WTC11 (cell line): ENCODE results near the gene EDAR. TPM values are rescaled to one million over a fixed set of nuclear protein-coding genes. Genes with fewer than 3 reads are reported as not detected.

Source experiments
- ATAC-seq: fragments of 200-7000 bp; cut with Tn5 transposase; 2 replicates; pipeline ENCODE4 v1.10.0; 2021; ENCODE audit warnings: mild to moderate bottlenecking, moderate library complexity
- Bru-seq: library from RNA; stranded (reverse); fragments of 400-500 nt; gene quantifications from one replicate; lab custom pipeline; 2021; lab: Mats Ljungman, UMichigan
- CTCF ChIA-PET: fragments of 300-600 bp; sonication (Branson Sonifier 250); formaldehyde crosslinking; loops from one replicate; lab custom pipeline; 2021; ENCODE audit warnings: antibody characterized with exemption; lab: Charles Lee
- POLR2A ChIA-PET: fragments of 350-600 bp; sonication (Branson Sonifier 250); formaldehyde crosslinking; loops from one replicate; lab custom pipeline; 2021; ENCODE audit warnings: antibody characterized with exemption; lab: Charles Lee
- DNase-seq: peaks from one replicate; pipeline ENCODE4 v3.0.0; 2021; ENCODE audit warnings: low spot score
- H3K27ac Mint-ChIP-seq: 2 replicates; pipeline ENCODE4 v1.8.0; 2021; ENCODE audit warnings: mixed read lengths
- H3K27me3 Mint-ChIP-seq: 2 replicates; pipeline ENCODE4 v1.8.0; 2021; ENCODE audit warnings: low read depth, mild to moderate bottlenecking, moderate library complexity, mixed read lengths
- H3K36me3 Mint-ChIP-seq: 2 replicates; pipeline ENCODE4 v1.8.0; 2021; ENCODE audit warnings: mixed read lengths
- H3K4me1 Mint-ChIP-seq: 2 replicates; pipeline ENCODE4 v1.8.0; 2022; ENCODE audit warnings: mixed read lengths
- H3K4me3 Mint-ChIP-seq: 2 replicates; pipeline ENCODE4 v1.8.0; 2021; ENCODE audit warnings: mild to moderate bottlenecking, moderate library complexity, mixed read lengths
- H3K9me3 Mint-ChIP-seq: 2 replicates; pipeline ENCODE4 v1.8.0; 2021; ENCODE audit warnings: mixed read lengths
- CREB1 ChIP-seq: sonication (generic); formaldehyde crosslinking; IDR thresholded peaks from 2 replicates; pipeline ENCODE4 v1.8.0; 2023; ENCODE audit warnings: mild to moderate bottlenecking, missing genetic modification reagents
- CREM ChIP-seq: sonication (generic); formaldehyde crosslinking; IDR thresholded peaks from 2 replicates; pipeline ENCODE4 v1.8.1; 2022; ENCODE audit warnings: mild to moderate bottlenecking, missing genetic modification reagents, moderate library complexity
- ETV6 ChIP-seq: sonication (generic); formaldehyde crosslinking; IDR thresholded peaks from 2 replicates; pipeline ENCODE4 v1.8.1; 2022; ENCODE audit warnings: mild to moderate bottlenecking, missing genetic modification reagents
- HMGA2 ChIP-seq: fragments of 250-450 bp; sonication (Bioruptor Pico); IDR thresholded peaks from 2 replicates; pipeline ENCODE4 v1.4.0; 2021; ENCODE audit warnings: mild to moderate bottlenecking, moderate library complexity
- JAZF1 ChIP-seq: fragments of 250-450 bp; sonication (Bioruptor Pico); IDR thresholded peaks from 2 replicates; pipeline ENCODE4 v1.9.0; 2021; ENCODE audit warnings: moderate library complexity, mild to moderate bottlenecking, inconsistent platforms
- NFE2L1 ChIP-seq: sonication (generic); formaldehyde crosslinking; IDR thresholded peaks from 2 replicates; pipeline ENCODE4 v1.8.1; 2023; ENCODE audit warnings: missing genetic modification reagents
- NR1H2 ChIP-seq: sonication (generic); formaldehyde crosslinking; IDR thresholded peaks from 2 replicates; pipeline ENCODE4 v1.9.0; 2021; ENCODE audit warnings: mild to moderate bottlenecking, moderate library complexity, missing genetic modification reagents
- OVOL2 ChIP-seq: fragments of 250-450 bp; sonication (Bioruptor Pico); IDR thresholded peaks from 2 replicates; pipeline ENCODE4 v1.9.0; 2021; ENCODE audit warnings: mild to moderate bottlenecking, borderline replicate concordance
- SMAD3 ChIP-seq: sonication (generic); formaldehyde crosslinking; IDR thresholded peaks from 2 replicates; pipeline ENCODE4 v1.8.0; 2022; ENCODE audit warnings: missing genetic modification reagents, mild to moderate bottlenecking, borderline replicate concordance
- ZNF232 ChIP-seq: sonication (generic); formaldehyde crosslinking; IDR thresholded peaks from 2 replicates; pipeline ENCODE4 v1.8.0; 2022; ENCODE audit warnings: mild to moderate bottlenecking, missing genetic modification reagents
- long read RNA-seq, 3 experiments: library from RNA in 1 of 3; library from capped mRNA in 1 of 3; library from polyadenylated mRNA in 1 of 3; unstranded in 2 of 3; stranded (forward) in 1 of 3; transcript quantifications; one replicate each; pipeline ENCODE4 v2.0.0, GENCODE V29; 2021
- total RNA-seq: library from RNA; stranded (reverse); gene quantifications from 3 replicates; pipeline ENCODE4 v1.2.3, GENCODE V29; 2021
- TF ChIP-seq, protein P1 (sequence below): fragments of 200-600 bp; IDR thresholded peaks from 2 replicates; pipeline ENCODE4 v1.8.0; 2022; ENCODE audit warnings: antibody characterized with exemption
- TF ChIP-seq, protein P2 (sequence below): sonication (generic); formaldehyde crosslinking; IDR thresholded peaks from 2 replicates; pipeline ENCODE4 v1.8.1; 2023; ENCODE audit warnings: mild to moderate bottlenecking, missing genetic modification reagents, borderline replicate concordance
- TF ChIP-seq, protein P3 (sequence below): sonication (generic); formaldehyde crosslinking; IDR thresholded peaks from 2 replicates; pipeline ENCODE4 v1.8.1; 2023; ENCODE audit warnings: mild to moderate bottlenecking, missing genetic modification reagents
- TF ChIP-seq, protein P4 (sequence below): sonication (generic); formaldehyde crosslinking; IDR thresholded peaks from 2 replicates; pipeline ENCODE4 v1.8.1; 2023; ENCODE audit warnings: mild to moderate bottlenecking, missing genetic modification reagents, moderate library complexity
- TF ChIP-seq, protein P5 (sequence below): fragments of 250-450 bp; sonication (Bioruptor Pico); IDR thresholded peaks from 2 replicates; pipeline ENCODE4 v1.9.0; 2021; ENCODE audit warnings: moderate library complexity, mild to moderate bottlenecking, inconsistent platforms, borderline replicate concordance
- TF ChIP-seq, protein P6 (sequence below): sonication (generic); formaldehyde crosslinking; IDR thresholded peaks from 2 replicates; pipeline ENCODE4 v1.8.0; 2023; ENCODE audit warnings: missing genetic modification reagents, mild to moderate bottlenecking, borderline replicate concordance

Gene EDAR
- total RNA-seq, result 0.05 TPM in 1 of 3 replicates, not detected in the others
- percentile 1 among the genes with signal in this experiment for Bru-seq, nascent RNA
- long read RNA-seq, experiment 1, result 0 reads
- long read RNA-seq, experiment 2, result 0 reads
- long read RNA-seq, experiment 3, result 0 reads

DNA sequence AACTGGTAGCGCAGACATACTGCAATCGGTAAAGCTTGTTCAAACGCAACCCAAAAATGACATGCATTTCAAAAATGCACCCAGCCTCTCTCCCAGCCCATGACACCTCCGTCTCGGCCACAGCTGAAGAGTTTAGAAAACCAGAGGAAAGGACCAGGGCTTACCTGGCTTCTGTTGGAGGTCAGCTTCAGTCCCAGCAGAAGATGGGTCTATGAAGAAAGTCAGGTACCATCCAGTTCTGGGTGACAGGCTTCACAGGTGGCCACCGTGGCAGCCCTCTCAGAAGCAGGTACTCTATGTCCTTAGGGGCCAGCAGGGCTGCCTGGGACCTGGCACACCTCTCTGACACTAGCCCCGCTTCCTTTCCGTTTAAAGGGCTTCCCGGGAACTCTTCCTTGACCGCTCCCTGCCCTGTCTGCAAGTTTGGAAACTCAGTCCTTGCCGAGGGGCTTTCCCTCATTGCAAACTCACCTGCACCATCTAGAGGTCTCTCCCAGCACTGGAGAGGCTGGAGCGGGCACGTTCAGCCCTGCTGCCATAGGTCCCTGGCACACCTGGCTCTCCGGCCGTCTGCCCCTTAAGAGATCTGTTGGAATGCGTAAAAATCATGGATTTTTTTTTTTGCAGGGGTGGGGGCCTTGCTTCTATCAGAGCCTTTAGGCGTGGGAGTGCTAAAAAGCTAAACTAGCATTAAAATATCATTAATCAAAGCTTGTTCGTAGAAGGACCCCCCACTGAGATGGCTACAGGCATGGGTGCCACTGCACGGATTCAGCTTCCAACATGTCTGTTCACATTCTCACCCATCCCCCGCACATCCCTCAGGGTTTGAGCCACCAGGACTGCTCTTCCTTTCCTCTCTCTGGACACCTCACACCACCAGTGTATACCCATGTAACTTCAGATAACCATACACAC, at the start of gene EDAR:
EDAR (minus strand) TSS at position 425 of the 918 bp plus-strand sequence. CDS start 58,206 bp downstream, outside the sequence.
- POLR2A ChIA-PET, result interaction anchor here (1.0 kb wide), 1 partner anchor 126 kb away, joined by 3 read pairs; no protein-coding TSS in a partner anchor
- no peaks in the 10 kb centered on the region for H3K27me3 Mint-ChIP-seq
- no peaks in the 10 kb centered on the region for H3K4me1 Mint-ChIP-seq
- DNase-seq (peak; percentile 79), ATAC-seq (peak; percentile 100)
- H3K36me3 Mint-ChIP-seq, result no peaks in the 10 kb centered on the region
- CTCF ChIA-PET, result interaction anchor here (0.7 to 3.1 kb wide), 7 partner anchors 13 to 178 kb away, joined by 3 to 19 read pairs (median 3); no protein-coding TSS in a partner anchor
- H3K9me3 Mint-ChIP-seq, result no peaks in the 10 kb centered on the region
- H3K27ac Mint-ChIP-seq, result no peak within 1 kb of the TSS
- H3K4me3 Mint-ChIP-seq, result no peak within 1 kb of the TSS
- TF ChIP-seq, protein P1, sequence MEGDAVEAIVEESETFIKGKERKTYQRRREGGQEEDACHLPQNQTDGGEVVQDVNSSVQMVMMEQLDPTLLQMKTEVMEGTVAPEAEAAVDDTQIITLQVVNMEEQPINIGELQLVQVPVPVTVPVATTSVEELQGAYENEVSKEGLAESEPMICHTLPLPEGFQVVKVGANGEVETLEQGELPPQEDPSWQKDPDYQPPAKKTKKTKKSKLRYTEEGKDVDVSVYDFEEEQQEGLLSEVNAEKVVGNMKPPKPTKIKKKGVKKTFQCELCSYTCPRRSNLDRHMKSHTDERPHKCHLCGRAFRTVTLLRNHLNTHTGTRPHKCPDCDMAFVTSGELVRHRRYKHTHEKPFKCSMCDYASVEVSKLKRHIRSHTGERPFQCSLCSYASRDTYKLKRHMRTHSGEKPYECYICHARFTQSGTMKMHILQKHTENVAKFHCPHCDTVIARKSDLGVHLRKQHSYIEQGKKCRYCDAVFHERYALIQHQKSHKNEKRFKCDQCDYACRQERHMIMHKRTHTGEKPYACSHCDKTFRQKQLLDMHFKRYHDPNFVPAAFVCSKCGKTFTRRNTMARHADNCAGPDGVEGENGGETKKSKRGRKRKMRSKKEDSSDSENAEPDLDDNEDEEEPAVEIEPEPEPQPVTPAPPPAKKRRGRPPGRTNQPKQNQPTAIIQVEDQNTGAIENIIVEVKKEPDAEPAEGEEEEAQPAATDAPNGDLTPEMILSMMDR, result 0 out of 2 replicates have a peak, but pooled peaks have one; percentile 35
- TF ChIP-seq JAZF1 (no peak), ETV6 (peak; percentile 81; the same call in 1 of the 2 replicates), NFE2L1 (CRISPR knock-in tag) (no peak), CREB1 (no peak)
- TF ChIP-seq, protein P2, sequence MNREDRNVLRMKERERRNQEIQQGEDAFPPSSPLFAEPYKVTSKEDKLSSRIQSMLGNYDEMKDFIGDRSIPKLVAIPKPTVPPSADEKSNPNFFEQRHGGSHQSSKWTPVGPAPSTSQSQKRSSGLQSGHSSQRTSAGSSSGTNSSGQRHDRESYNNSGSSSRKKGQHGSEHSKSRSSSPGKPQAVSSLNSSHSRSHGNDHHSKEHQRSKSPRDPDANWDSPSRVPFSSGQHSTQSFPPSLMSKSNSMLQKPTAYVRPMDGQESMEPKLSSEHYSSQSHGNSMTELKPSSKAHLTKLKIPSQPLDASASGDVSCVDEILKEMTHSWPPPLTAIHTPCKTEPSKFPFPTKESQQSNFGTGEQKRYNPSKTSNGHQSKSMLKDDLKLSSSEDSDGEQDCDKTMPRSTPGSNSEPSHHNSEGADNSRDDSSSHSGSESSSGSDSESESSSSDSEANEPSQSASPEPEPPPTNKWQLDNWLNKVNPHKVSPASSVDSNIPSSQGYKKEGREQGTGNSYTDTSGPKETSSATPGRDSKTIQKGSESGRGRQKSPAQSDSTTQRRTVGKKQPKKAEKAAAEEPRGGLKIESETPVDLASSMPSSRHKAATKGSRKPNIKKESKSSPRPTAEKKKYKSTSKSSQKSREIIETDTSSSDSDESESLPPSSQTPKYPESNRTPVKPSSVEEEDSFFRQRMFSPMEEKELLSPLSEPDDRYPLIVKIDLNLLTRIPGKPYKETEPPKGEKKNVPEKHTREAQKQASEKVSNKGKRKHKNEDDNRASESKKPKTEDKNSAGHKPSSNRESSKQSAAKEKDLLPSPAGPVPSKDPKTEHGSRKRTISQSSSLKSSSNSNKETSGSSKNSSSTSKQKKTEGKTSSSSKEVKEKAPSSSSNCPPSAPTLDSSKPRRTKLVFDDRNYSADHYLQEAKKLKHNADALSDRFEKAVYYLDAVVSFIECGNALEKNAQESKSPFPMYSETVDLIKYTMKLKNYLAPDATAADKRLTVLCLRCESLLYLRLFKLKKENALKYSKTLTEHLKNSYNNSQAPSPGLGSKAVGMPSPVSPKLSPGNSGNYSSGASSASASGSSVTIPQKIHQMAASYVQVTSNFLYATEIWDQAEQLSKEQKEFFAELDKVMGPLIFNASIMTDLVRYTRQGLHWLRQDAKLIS, result no peak
- TF ChIP-seq, protein P3, sequence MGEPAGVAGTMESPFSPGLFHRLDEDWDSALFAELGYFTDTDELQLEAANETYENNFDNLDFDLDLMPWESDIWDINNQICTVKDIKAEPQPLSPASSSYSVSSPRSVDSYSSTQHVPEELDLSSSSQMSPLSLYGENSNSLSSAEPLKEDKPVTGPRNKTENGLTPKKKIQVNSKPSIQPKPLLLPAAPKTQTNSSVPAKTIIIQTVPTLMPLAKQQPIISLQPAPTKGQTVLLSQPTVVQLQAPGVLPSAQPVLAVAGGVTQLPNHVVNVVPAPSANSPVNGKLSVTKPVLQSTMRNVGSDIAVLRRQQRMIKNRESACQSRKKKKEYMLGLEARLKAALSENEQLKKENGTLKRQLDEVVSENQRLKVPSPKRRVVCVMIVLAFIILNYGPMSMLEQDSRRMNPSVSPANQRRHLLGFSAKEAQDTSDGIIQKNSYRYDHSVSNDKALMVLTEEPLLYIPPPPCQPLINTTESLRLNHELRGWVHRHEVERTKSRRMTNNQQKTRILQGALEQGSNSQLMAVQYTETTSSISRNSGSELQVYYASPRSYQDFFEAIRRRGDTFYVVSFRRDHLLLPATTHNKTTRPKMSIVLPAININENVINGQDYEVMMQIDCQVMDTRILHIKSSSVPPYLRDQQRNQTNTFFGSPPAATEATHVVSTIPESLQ, result no peak

DNA sequence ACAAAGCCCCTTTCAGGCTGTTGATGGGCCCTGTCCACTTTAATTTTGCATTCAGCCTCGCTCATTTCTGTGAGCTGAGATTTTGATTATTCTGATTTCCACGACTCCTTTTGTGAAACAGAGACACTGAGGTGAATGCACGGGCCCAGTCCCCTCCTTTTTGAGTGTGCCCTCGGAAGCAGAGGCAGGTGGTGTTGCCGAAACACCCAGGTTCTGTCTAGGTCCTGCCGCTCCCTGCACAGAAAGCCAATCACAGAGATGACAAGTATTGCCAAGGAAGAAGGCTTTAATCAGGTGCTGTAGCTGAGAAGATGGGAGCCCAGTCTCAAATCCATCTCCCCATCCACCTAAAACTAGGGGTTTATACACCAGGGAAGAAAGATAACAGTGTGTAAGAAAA, 44.2 kb upstream of the EDAR start:
- H3K27ac Mint-ChIP-seq, result no peak overlapping the region
- CTCF ChIA-PET, result no interaction called here
- H3K27me3 Mint-ChIP-seq, result peaks cover 61% of the 10 kb centered on the region
- POLR2A ChIA-PET, result no interaction called here
- DNase-seq, result no peak
- H3K36me3 Mint-ChIP-seq, result peaks cover 6% of the 10 kb centered on the region
- TF ChIP-seq SMAD3 (CRISPR knock-in tag), result no peak
- TF ChIP-seq CREM, result no peak
- TF ChIP-seq HMGA2, result no peak
- no peak for TF ChIP-seq NR1H2
- TF ChIP-seq, protein P4, sequence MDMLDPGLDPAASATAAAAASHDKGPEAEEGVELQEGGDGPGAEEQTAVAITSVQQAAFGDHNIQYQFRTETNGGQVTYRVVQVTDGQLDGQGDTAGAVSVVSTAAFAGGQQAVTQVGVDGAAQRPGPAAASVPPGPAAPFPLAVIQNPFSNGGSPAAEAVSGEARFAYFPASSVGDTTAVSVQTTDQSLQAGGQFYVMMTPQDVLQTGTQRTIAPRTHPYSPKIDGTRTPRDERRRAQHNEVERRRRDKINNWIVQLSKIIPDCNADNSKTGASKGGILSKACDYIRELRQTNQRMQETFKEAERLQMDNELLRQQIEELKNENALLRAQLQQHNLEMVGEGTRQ (CRISPR knock-in tag), result no peak
- no peak for TF ChIP-seq ZNF232 (CRISPR knock-in tag)
- TF ChIP-seq, protein P5, sequence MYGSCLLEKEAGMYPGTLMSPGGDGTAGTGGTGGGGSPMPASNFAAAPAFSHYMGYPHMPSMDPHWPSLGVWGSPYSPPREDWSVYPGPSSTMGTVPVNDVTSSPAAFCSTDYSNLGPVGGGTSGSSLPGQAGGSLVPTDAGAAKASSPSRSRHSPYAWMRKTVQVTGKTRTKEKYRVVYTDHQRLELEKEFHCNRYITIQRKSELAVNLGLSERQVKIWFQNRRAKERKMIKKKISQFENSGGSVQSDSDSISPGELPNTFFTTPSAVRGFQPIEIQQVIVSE, result no peak
- TF ChIP-seq OVOL2, result no peak
- TF ChIP-seq, protein P6, sequence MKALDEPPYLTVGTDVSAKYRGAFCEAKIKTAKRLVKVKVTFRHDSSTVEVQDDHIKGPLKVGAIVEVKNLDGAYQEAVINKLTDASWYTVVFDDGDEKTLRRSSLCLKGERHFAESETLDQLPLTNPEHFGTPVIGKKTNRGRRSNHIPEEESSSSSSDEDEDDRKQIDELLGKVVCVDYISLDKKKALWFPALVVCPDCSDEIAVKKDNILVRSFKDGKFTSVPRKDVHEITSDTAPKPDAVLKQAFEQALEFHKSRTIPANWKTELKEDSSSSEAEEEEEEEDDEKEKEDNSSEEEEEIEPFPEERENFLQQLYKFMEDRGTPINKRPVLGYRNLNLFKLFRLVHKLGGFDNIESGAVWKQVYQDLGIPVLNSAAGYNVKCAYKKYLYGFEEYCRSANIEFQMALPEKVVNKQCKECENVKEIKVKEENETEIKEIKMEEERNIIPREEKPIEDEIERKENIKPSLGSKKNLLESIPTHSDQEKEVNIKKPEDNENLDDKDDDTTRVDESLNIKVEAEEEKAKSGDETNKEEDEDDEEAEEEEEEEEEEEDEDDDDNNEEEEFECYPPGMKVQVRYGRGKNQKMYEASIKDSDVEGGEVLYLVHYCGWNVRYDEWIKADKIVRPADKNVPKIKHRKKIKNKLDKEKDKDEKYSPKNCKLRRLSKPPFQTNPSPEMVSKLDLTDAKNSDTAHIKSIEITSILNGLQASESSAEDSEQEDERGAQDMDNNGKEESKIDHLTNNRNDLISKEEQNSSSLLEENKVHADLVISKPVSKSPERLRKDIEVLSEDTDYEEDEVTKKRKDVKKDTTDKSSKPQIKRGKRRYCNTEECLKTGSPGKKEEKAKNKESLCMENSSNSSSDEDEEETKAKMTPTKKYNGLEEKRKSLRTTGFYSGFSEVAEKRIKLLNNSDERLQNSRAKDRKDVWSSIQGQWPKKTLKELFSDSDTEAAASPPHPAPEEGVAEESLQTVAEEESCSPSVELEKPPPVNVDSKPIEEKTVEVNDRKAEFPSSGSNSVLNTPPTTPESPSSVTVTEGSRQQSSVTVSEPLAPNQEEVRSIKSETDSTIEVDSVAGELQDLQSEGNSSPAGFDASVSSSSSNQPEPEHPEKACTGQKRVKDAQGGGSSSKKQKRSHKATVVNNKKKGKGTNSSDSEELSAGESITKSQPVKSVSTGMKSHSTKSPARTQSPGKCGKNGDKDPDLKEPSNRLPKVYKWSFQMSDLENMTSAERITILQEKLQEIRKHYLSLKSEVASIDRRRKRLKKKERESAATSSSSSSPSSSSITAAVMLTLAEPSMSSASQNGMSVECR (CRISPR knock-in tag), result no peak
- TF ChIP-seq, all 79 proteins: peak for 0
- Mint-ChIP-seq H3K4me1 (peaks cover 20% of the 10 kb centered on the region), H3K4me3 (no peak overlapping the region), H3K9me3 (peaks cover 6% of the 10 kb centered on the region)
- ATAC-seq, result no peak
